Fibroblast of villous mesenchyme (primary cell): Measurements from ENCODE around the gene TXNRD1. TPM values are rescaled to one million over a fixed set of nuclear protein-coding genes. Genes with fewer than 3 reads are reported as not detected.

Experiments used
- DNase-seq: peaks from one replicate; pipeline ENCODE4 v3.0.0-alpha.2; 2010; ENCODE audit warnings: low read depth
- H3K4me3 ChIP-seq: 2 replicates; pipeline ENCODE4 v1.5.1; 2011; ENCODE audit warnings: low read depth, mild to moderate bottlenecking, low read length
- CTCF ChIP-seq: IDR thresholded peaks from 2 replicates; pipeline ENCODE4 v1.5.1; 2012; ENCODE audit warnings: low read depth, mild to moderate bottlenecking, low read length; ENCODE audit not compliant: insufficient read depth
- total RNA-seq: library from RNA; depleted of rRNA; stranded (reverse); fragments of >200 nt; gene quantifications from 2 replicates; pipeline ENCODE4 v1.2.3, GENCODE V29; 2012

Gene TXNRD1
- total RNA-seq, 1 donor: 747 TPM

- no peak for DNase-seq
- no peak overlapping the region for H3K4me3 ChIP-seq
- TF ChIP-seq CTCF: no peak
Measured at GRCh38 chr12:104248444-104248843, 32.9 kb downstream of the TXNRD1 start.

- DNase-seq: no peak
- TF ChIP-seq CTCF: no peak
- no peak overlapping the region for H3K4me3 ChIP-seq
Measured at GRCh38 chr12:104249017-104249416, 33.4 kb downstream of the TXNRD1 start.

- H3K4me3 ChIP-seq: no peak overlapping the region
- TF ChIP-seq CTCF: no peak
- DNase-seq: no peak
Measured at GRCh38 chr12:104249898-104250297, 34.3 kb downstream of the TXNRD1 start.

GRCh38 chr12:104250366-104251125, 35.0 kb downstream of the TXNRD1 start:
- H3K4me3 ChIP-seq: no peak overlapping the region
- DNase-seq: no peak
- no peak for TF ChIP-seq CTCF

GRCh38 chr12:104257913-104258472, 42.4 kb downstream of the TXNRD1 start:
- no peak for DNase-seq
- no peak overlapping the region for H3K4me3 ChIP-seq
- no peak for TF ChIP-seq CTCF

GRCh38 chr12:104258476-104259067, 43.0 kb downstream of the TXNRD1 start:
- no peak for TF ChIP-seq CTCF
- no peak for DNase-seq

GRCh38 chr12:104263026-104263425, 47.4 kb downstream of the TXNRD1 start:
- no peak for DNase-seq
- no peak overlapping the region for H3K4me3 ChIP-seq
- no peak for TF ChIP-seq CTCF

More at GRCh38 chr12:104258476-104259067, 43.0 kb downstream of the TXNRD1 start:
- H3K4me3 ChIP-seq: no peak overlapping the region
